IMR-90 (cell line): ENCODE measurements around the gene TBCD. TPM values are rescaled to one million over a fixed set of nuclear protein-coding genes. Genes with fewer than 3 reads are reported as not detected.

ENCODE experiments used
- ATAC-seq: fragments of 200-7000 bp; cut with Tn5 transposase; 2 replicates; pipeline ENCODE4 v1.9.1; 2020; ENCODE audit warnings: low read depth, mild to moderate bottlenecking, moderate library complexity
- BruUV-seq: library from RNA; stranded (reverse); fragments of 400-500 nt; replicated peaks from 2 replicates; lab custom pipeline; 2021; lab: Mats Ljungman, UMichigan
- CTCF ChIA-PET: fragments of 300-600 bp; formaldehyde crosslinking; extraction: SDS; loops from one replicate; lab custom pipeline; 2021; ENCODE audit warnings: antibody characterized with exemption; lab: Yijun Ruan, JAX
- POLR2A ChIA-PET: fragments of 300-600 bp; sonication (Branson Sonifier 250); formaldehyde crosslinking; loops from one replicate; lab custom pipeline; 2022; ENCODE audit warnings: antibody characterized with exemption; ENCODE audit not compliant: unreplicated experiment; lab: Charles Lee
- DNase-seq: peaks from one replicate; pipeline ENCODE4 v3.0.0; 2013
- H2AFZ ChIP-seq: replicated peaks from 2 replicates; pipeline ENCODE3; 2013; ENCODE audit warnings: low read length, mild to moderate bottlenecking; ENCODE audit not compliant: poor library complexity
- H2AK5ac ChIP-seq: 2 replicates; pipeline ENCODE4 v1.6.1; 2013; ENCODE audit warnings: low read depth, low read length, inconsistent platforms
- H2AK9ac ChIP-seq: replicated peaks from 2 replicates; pipeline ENCODE3; 2013; ENCODE audit warnings: mild to moderate bottlenecking, low read depth, low read length, moderate library complexity; ENCODE audit not compliant: poor library complexity
- H2BK120ac ChIP-seq: 2 replicates; pipeline ENCODE4 v1.6.1; 2013; ENCODE audit warnings: low read depth, low read length, inconsistent platforms
- H2BK15ac ChIP-seq: 3 replicates; pipeline ENCODE4 v1.6.1; 2013; ENCODE audit warnings: low read depth, low read length, inconsistent platforms
- H2BK20ac ChIP-seq: 2 replicates; pipeline ENCODE4 v1.6.1; 2013; ENCODE audit warnings: low read depth, mild to moderate bottlenecking, inconsistent platforms, low read length, moderate library complexity
- H2BK5ac ChIP-seq: 2 replicates; pipeline ENCODE4 v1.6.1; 2013; ENCODE audit warnings: mild to moderate bottlenecking, low read depth, low read length, inconsistent platforms; ENCODE audit not compliant: poor library complexity, severe bottlenecking
- H3K14ac ChIP-seq: replicated peaks from 2 replicates; pipeline ENCODE4 v1.6.1; 2013; ENCODE audit warnings: low read depth, low read length, inconsistent platforms
- H3K18ac ChIP-seq: 2 replicates; pipeline ENCODE4 v1.6.1; 2013; ENCODE audit warnings: low read depth, low read length, control low read depth
- H3K23ac ChIP-seq: 2 replicates; pipeline ENCODE4 v1.6.1; 2013; ENCODE audit warnings: low read depth, low read length, inconsistent platforms
- H3K27ac ChIP-seq: 2 replicates; pipeline ENCODE4 v1.5.1; 2013; ENCODE audit warnings: mild to moderate bottlenecking, control low read depth, low read length; ENCODE audit not compliant: insufficient read depth
- H3K27me3 ChIP-seq: 2 replicates; pipeline ENCODE4 v1.6.1; 2013; ENCODE audit warnings: low read length; ENCODE audit not compliant: control insufficient read depth, insufficient read depth
- H3K36me3 ChIP-seq: 2 replicates; pipeline ENCODE4 v1.6.1; 2013; ENCODE audit warnings: low read length, mixed read lengths; ENCODE audit not compliant: control insufficient read depth, insufficient read depth
- H3K4ac ChIP-seq: 2 replicates; pipeline ENCODE4 v1.6.1; 2013; ENCODE audit warnings: low read depth, low read length, inconsistent platforms
- H3K4me1 ChIP-seq: 2 replicates; pipeline ENCODE4 v1.6.1; 2013; ENCODE audit warnings: low read length, mixed read lengths; ENCODE audit not compliant: control insufficient read depth, insufficient read depth
- H3K4me2 ChIP-seq: 2 replicates; pipeline ENCODE4 v1.6.1; 2013; ENCODE audit warnings: low read depth, mild to moderate bottlenecking, control low read depth, low read length, moderate library complexity
- H3K4me3 ChIP-seq: 2 replicates; pipeline ENCODE4 v1.5.1; 2013; ENCODE audit warnings: low read depth, mild to moderate bottlenecking, control low read depth, low read length, moderate library complexity; ENCODE audit not compliant: insufficient read depth
- H3K56ac ChIP-seq: 2 replicates; pipeline ENCODE4 v1.6.1; 2013; ENCODE audit warnings: low read length, inconsistent platforms; ENCODE audit not compliant: insufficient read depth; ENCODE audit errors: extremely low read depth
- H3K79me1 ChIP-seq, 2 experiments: 2 replicates each; pipeline ENCODE4 v1.6.1; 2013; ENCODE audit warnings: low read length in 2 of 2, inconsistent platforms in 1 of 2, low read depth in 1 of 2
- H3K9ac ChIP-seq: 2 replicates; pipeline ENCODE4 v1.6.1; 2013; ENCODE audit warnings: low read depth, low read length, control low read depth
- H3K9me1 ChIP-seq: 2 replicates; pipeline ENCODE4 v1.6.1; 2013; ENCODE audit warnings: low read length, inconsistent platforms; ENCODE audit not compliant: insufficient read depth
- H3K9me3 ChIP-seq: 2 replicates; pipeline ENCODE4 v1.6.1; 2013; ENCODE audit warnings: low read length; ENCODE audit not compliant: control insufficient read depth, insufficient read depth
- H4K20me1 ChIP-seq: 2 replicates; pipeline ENCODE4 v1.6.1; 2013; ENCODE audit warnings: low read length, inconsistent platforms; ENCODE audit not compliant: insufficient read depth
- H4K5ac ChIP-seq: 2 replicates; pipeline ENCODE4 v1.6.1; 2013; ENCODE audit warnings: mild to moderate bottlenecking, low read depth, low read length, control low read depth
- H4K8ac ChIP-seq, 2 experiments: 2 replicates each; pipeline ENCODE4 v1.6.1; 2013; ENCODE audit warnings: low read depth in 2 of 2, low read length in 2 of 2, control low read depth in 1 of 2, inconsistent platforms in 1 of 2
- H4K91ac ChIP-seq: 2 replicates; pipeline ENCODE4 v1.6.1; 2013; ENCODE audit warnings: low read depth, low read length, inconsistent platforms; ENCODE audit not compliant: insufficient read depth
- BHLHE40 ChIP-seq: fragments of 150-350 bp; IDR thresholded peaks from 2 replicates; pipeline ENCODE4 v1.6.1; 2016; ENCODE audit warnings: mild to moderate bottlenecking, low read depth, low read length
- CEBPB ChIP-seq: IDR thresholded peaks from 2 replicates; pipeline ENCODE4 v1.6.1; 2012; ENCODE audit warnings: low read depth, low read length, improper control_type of control experiment
- CHD1 ChIP-seq: IDR thresholded peaks from 2 replicates; pipeline ENCODE4 v1.6.1; 2012; ENCODE audit warnings: low read depth, low read length, improper control_type of control experiment
- ELK1 ChIP-seq: fragments of 150-350 bp; IDR thresholded peaks from 2 replicates; pipeline ENCODE4 v1.6.1; 2016; ENCODE audit warnings: low read depth, mild to moderate bottlenecking, low read length, moderate library complexity, borderline replicate concordance
- MAFK ChIP-seq: IDR thresholded peaks from 2 replicates; pipeline ENCODE4 v1.6.1; 2012; ENCODE audit warnings: low read depth, low read length, improper control_type of control experiment
- MAZ ChIP-seq: IDR thresholded peaks from 2 replicates; pipeline ENCODE4 v1.6.1; 2012; ENCODE audit warnings: low read depth, mild to moderate bottlenecking, low read length, improper control_type of control experiment, moderate library complexity, borderline replicate concordance
- POLR2A ChIP-seq: IDR thresholded peaks from 2 replicates; pipeline ENCODE4 v1.6.1; 2012; ENCODE audit warnings: mild to moderate bottlenecking, low read depth, low read length
- RAD21 ChIP-seq: IDR thresholded peaks from 2 replicates; pipeline ENCODE4 v1.6.1; 2012; ENCODE audit warnings: low read length, improper control_type of control experiment
- RFX5 ChIP-seq: IDR thresholded peaks from 2 replicates; pipeline ENCODE4 v1.8.0; 2012; ENCODE audit warnings: low read depth, mild to moderate bottlenecking, low read length, moderate library complexity
- USF2 ChIP-seq: fragments of 150-350 bp; IDR thresholded peaks from 2 replicates; pipeline ENCODE4 v1.6.1; 2017; ENCODE audit warnings: mild to moderate bottlenecking, antibody characterized with exemption, low read length, low read depth
- WGBS, 2 experiments: methylation state at CpG; one replicate each; pipeline versions ENCODE4 v1.1.5 to v1.1.7; 2013; ENCODE audit warnings: missing lambda C conversion rate in 2 of 2; ENCODE audit not compliant: insufficient read length in 1 of 2; ENCODE audit errors: extremely low coverage in 2 of 2; 5-methylcytosine and 5-hydroxymethylcytosine counted together
- dilution Hi-C: fragments of 300-500 bp; cut with HindIII; formaldehyde crosslinking; loops from one replicate; pipeline ENCODE4 v1.14.3; 2018; ENCODE audit warnings: low sequenced_read_pairs; ENCODE audit not compliant: unreplicated experiment
- in situ Hi-C: fragments of 300-500 bp; cut with MboI; formaldehyde crosslinking; loops from 3 replicates; pipeline ENCODE4 v1.14.3; 2019; ENCODE audit warnings: low sequenced_read_pairs, inconsistent platforms, mixed read lengths
- intact Hi-C: fragments of 100-400 bp; cut with micrococcal nuclease; formaldehyde crosslinking; loops from 2 replicates; pipeline ENCODE4 v1.10.0; 2022
- polyA plus RNA-seq, 3 experiments: library from polyadenylated mRNA; depleted of rRNA; stranded (reverse); fragments of >200 nt; gene quantifications; 2 replicates each; pipeline ENCODE4 v1.2.3, GENCODE V29; 2012; ENCODE audit warnings: low replicate concordance in 1 of 3
- total RNA-seq: library from RNA; depleted of rRNA; stranded (reverse); fragments of >200 nt; gene quantifications from 2 replicates; pipeline ENCODE4 v1.2.3, GENCODE V29; 2012

The TBCD gene
- total and polyA plus RNA-seq, 2 of the 4 experiments (the other 2 are of a cell fraction), result 21.9 to 54.5 TPM

GRCh38 chr17:82972836-82973372 is 221.0 kb downstream of the TBCD start:
- in situ Hi-C loops, result no loop called here
- no peak overlapping the region for H2BK120ac ChIP-seq
- H2AK5ac ChIP-seq, result no peak overlapping the region
- H2BK20ac ChIP-seq, result no peak overlapping the region
- H2AFZ ChIP-seq, result no peak overlapping the region
- intact Hi-C loops, result no loop called here
- no peaks in the 10 kb centered on the region for H3K79me1 ChIP-seq
- no peak overlapping the region for H3K56ac ChIP-seq
- H3K18ac ChIP-seq, result no peak overlapping the region
- no peaks in the 10 kb centered on the region for H4K20me1 ChIP-seq
- H3K9me3 ChIP-seq, result no peaks in the 10 kb centered on the region
- H3K4ac ChIP-seq, result no peak overlapping the region
- ChIA-PET POLR2A (no interaction called here), CTCF (no interaction called here)
- ATAC-seq (no peak), DNase-seq (no peak)
- H3K23ac ChIP-seq, result no peak overlapping the region
- H3K4me3 ChIP-seq, result no peak overlapping the region
- no peak overlapping the region for H2BK5ac ChIP-seq
- no peak overlapping the region for H3K4me2 ChIP-seq
- H3K27me3 ChIP-seq, result no peaks in the 10 kb centered on the region
- no TSS peak for BruUV-seq
- no peak overlapping the region for H3K9ac ChIP-seq
- no peak overlapping the region for H4K91ac ChIP-seq
- H3K27ac ChIP-seq, result no peak overlapping the region
- H2BK15ac ChIP-seq, result no peak overlapping the region
- H3K4me1 ChIP-seq, result peaks cover 2% of the 10 kb centered on the region; the same call in 1 of the 2 replicates
- no CpG with 5 or more reads among the region's 17 CpGs for WGBS, 2 experiments
- TF ChIP-seq POLR2A (no peak), ELK1 (no peak), RAD21 (no peak), MAZ (no peak), CEBPB (no peak), USF2 (no peak), RFX5 (no peak), BHLHE40 (no peak), MAFK (no peak), CHD1 (no peak)
- dilution Hi-C loops, result no loop called here
- no peaks in the 10 kb centered on the region for H3K9me1 ChIP-seq
- H3K14ac ChIP-seq, result no peak overlapping the region
- no peak overlapping the region for H2AK9ac ChIP-seq
- H3K36me3 ChIP-seq, result no peaks in the 10 kb centered on the region
- no peak overlapping the region for H4K5ac ChIP-seq
- no peak overlapping the region for H4K8ac ChIP-seq
